Fibroblast of lung (primary cell): ENCODE results near the gene SLC22A5.

Experiments
- EZH2 ChIP-seq: IDR thresholded peaks from 2 replicates; pipeline ENCODE4 v1.5.1; 2012; ENCODE audit warnings: low read length, control low read depth, mild to moderate bottlenecking; ENCODE audit errors: missing control alignments
- TF ChIP-seq, protein P1 (sequence below), 2 donors: IDR thresholded peaks in 1 of 2; conservative IDR thresholded peaks in 1 of 2; 1 replicate in 1 of 2; 2 replicates in 1 of 2; pipeline ENCODE4 v1.5.1; 2011 to 2012; ENCODE audit warnings: low read length in 2 of 2, control low read depth in 1 of 2, inconsistent platforms in 1 of 2, low read depth in 1 of 2, mild to moderate bottlenecking in 1 of 2

DNA sequence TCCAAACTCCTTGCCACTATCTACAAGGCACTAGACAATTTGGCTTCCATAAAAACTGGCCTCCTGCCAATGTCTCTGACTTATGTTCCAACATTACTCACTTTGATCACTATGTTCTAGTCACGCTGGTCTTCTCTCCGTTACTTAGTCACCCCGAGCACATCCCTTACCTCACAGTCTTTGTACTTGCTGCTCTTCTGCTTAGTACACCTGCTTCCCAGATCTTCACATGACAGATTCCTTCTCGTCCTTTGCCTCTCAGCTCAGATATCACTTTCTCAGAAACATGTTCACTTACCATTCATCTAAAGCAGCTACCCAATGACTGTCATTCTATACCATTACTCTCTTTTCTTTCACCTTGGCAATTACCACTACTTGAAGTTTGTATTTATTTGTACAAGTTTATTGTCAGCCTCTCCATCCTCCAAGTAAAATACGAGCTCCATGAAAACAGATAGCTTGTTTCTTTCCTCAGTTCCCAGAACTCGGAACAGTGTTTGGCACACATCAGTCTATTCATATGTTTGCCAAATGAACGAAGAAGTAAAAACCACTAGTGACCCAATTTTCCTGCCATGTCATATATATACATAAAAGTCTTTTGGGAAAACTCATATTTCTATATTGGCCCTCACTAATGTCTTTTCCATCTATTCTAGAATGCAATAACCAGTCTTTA is 5.9 kb upstream of the SLC22A5 start:
- TF ChIP-seq, protein P1, sequence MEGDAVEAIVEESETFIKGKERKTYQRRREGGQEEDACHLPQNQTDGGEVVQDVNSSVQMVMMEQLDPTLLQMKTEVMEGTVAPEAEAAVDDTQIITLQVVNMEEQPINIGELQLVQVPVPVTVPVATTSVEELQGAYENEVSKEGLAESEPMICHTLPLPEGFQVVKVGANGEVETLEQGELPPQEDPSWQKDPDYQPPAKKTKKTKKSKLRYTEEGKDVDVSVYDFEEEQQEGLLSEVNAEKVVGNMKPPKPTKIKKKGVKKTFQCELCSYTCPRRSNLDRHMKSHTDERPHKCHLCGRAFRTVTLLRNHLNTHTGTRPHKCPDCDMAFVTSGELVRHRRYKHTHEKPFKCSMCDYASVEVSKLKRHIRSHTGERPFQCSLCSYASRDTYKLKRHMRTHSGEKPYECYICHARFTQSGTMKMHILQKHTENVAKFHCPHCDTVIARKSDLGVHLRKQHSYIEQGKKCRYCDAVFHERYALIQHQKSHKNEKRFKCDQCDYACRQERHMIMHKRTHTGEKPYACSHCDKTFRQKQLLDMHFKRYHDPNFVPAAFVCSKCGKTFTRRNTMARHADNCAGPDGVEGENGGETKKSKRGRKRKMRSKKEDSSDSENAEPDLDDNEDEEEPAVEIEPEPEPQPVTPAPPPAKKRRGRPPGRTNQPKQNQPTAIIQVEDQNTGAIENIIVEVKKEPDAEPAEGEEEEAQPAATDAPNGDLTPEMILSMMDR (conservative IDR thresholded peaks at IDR 0.05 in 1 of 2, IDR thresholded peaks at IDR 0.05 in 1 of 2; ENCODE audit: low read depth in 1 of 2, low read length in 2 of 2) = no peak
- no peak for TF ChIP-seq EZH2
